HG03432 (cell line): Measurements from ENCODE around the gene GALNT5.

ENCODE experiments used
- ATAC-seq: cut with Tn5 transposase; IDR thresholded peaks from one replicate; pipeline ENCODE4 v1.9.1; 2021; ENCODE audit warnings: mild to moderate bottlenecking, moderate library complexity; ENCODE audit not compliant: unreplicated experiment

GALNT5 gene

GRCh38 chr2:157362627-157363026, 105.1 kb downstream of the GALNT5 start:
- ATAC-seq: no peak

GRCh38 chr2:157363612-157364101, 106.2 kb downstream of the GALNT5 start:
- ATAC-seq: peak; percentile 70
